ENCODE data around the gene ARHGEF40.

The ARHGEF40 gene

GRCh38 chr14:21105095-21105494, 35.0 kb downstream of the ARHGEF40 start:
- no peak for DNase-seq
- Histone ChIP-seq H3K27me3 (replicated peaks) (no peaks in the 10 kb centered on the region), H3K4me3 (ENCODE audit: low read depth, low read length) (no peak overlapping the region), H3K36me3 (replicated peaks) (no peaks in the 10 kb centered on the region), H3K27ac (no peak overlapping the region)
- TF ChIP-seq CTCF (IDR thresholded peaks at IDR 0.05; ENCODE audit: low read depth, low read length, missing control alignments): no peak
- in situ Hi-C loops (cut with HindIII; ENCODE audit: low pct_ligation_motif_present, low sequenced_read_pairs): no loop called here

- Histone ChIP-seq H3K36me3 (replicated peaks) (no peaks in the 10 kb centered on the region), H3K4me3 (ENCODE audit: low read depth, low read length) (no peak overlapping the region), H3K27ac (peak overlapping the region; percentile 8), H3K27me3 (replicated peaks) (no peaks in the 10 kb centered on the region)
- TF ChIP-seq CTCF (IDR thresholded peaks at IDR 0.05; ENCODE audit: low read depth, low read length, missing control alignments): no peak
- in situ Hi-C loops (cut with HindIII; ENCODE audit: low pct_ligation_motif_present, low sequenced_read_pairs): no loop called here
- no peak for DNase-seq
Measured at GRCh38 chr14:21106176-21106497, 36.0 kb downstream of the ARHGEF40 start.

GRCh38 chr14:21106498-21107282, 36.6 kb downstream of the ARHGEF40 start:
- Histone ChIP-seq H3K36me3 (replicated peaks) (no peaks in the 10 kb centered on the region), H3K27me3 (replicated peaks) (no peaks in the 10 kb centered on the region), H3K4me3 (ENCODE audit: low read depth, low read length) (no peak overlapping the region), H3K27ac (peak overlapping the region; percentile 8)
- in situ Hi-C loops (cut with HindIII; ENCODE audit: low pct_ligation_motif_present, low sequenced_read_pairs): no loop called here
- peak; percentile 95 for TF ChIP-seq CTCF (IDR thresholded peaks at IDR 0.05; ENCODE audit: low read depth, low read length, missing control alignments)
- DNase-seq: peak; percentile 74

GRCh38 chr14:21107283-21107800, 37.2 kb downstream of the ARHGEF40 start:
- no peak overlapping the region for H3K4me3 ChIP-seq (ENCODE audit: low read depth, low read length)
- no peaks in the 10 kb centered on the region for H3K36me3 ChIP-seq (replicated peaks)
- in situ Hi-C loops (cut with HindIII; ENCODE audit: low pct_ligation_motif_present, low sequenced_read_pairs): no loop called here
- peak overlapping the region; percentile 3 for H3K27ac ChIP-seq
- peak; percentile 38 for DNase-seq
- no peaks in the 10 kb centered on the region for H3K27me3 ChIP-seq (replicated peaks)
- no peak for TF ChIP-seq CTCF (IDR thresholded peaks at IDR 0.05; ENCODE audit: low read depth, low read length, missing control alignments)

GRCh38 chr14:21108791-21109190, 38.7 kb downstream of the ARHGEF40 start:
- no peak for TF ChIP-seq CTCF (IDR thresholded peaks at IDR 0.05; ENCODE audit: low read depth, low read length, missing control alignments)
- DNase-seq: no peak
- H3K4me3 ChIP-seq (ENCODE audit: low read depth, low read length): no peak overlapping the region
- H3K27ac ChIP-seq: no peak overlapping the region
- H3K27me3 ChIP-seq (replicated peaks): no peaks in the 10 kb centered on the region
- in situ Hi-C loops (cut with HindIII; ENCODE audit: low pct_ligation_motif_present, low sequenced_read_pairs): no loop called here
- no peaks in the 10 kb centered on the region for H3K36me3 ChIP-seq (replicated peaks)

Data from brain microvascular endothelial cell (primary cell).